ENCODE results near the gene ARID5B. TPM values are rescaled to one million over a fixed set of nuclear protein-coding genes. Genes with fewer than 3 reads are reported as not detected.

The ARID5B gene
- total RNA-seq, 4 donors from 2014 or later, result 47.2 to 127 (median 62.8) TPM

DNA sequence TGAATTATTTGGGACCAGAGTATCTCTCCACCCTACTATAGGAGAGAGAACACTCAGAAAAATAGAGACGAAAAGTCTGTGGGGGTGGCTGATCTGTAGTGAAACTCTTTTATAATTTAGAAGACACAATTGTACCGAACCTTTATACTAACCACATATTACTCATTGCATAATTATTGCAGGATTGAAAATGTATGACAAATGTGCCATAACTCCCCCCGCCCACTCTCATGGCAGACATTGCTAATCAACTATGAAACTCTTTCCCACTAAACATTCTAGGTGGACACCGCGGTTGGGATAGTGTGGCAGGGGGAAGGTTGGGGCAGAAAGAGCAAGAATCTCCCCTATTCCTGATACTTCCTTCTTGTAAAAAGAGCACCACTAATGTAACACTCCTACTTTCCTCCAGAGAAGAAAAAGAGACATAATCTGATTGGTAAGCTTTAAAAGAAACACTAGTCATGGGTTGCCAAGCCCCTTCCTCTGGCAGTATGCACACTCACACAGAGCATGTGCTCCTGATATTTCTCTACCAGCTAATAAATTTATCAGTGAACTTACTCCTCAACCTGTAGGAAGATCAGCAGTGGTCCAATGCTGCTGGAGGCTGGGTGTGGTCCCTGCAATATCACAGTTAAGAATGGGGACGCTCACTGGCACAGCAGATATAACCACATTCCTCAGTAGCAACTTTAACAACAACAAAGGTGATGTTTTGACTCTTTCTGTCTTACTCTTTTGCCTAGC is 18.7 kb upstream of the ARID5B start:
- WGBS, 2 donors, result 81 to 86% methylated on average over 6 of the region's 6 CpGs
- DNase-seq (ENCODE audit: low spot score in 2 of 2), result no peak
- no peak overlapping the region for H3K4me3 ChIP-seq (ENCODE audit: low read depth, poor library complexity, severe bottlenecking)
- TF ChIP-seq POLR2A (IDR thresholded peaks at IDR 0.05) (no peak), CTCF (IDR thresholded peaks at IDR 0.05) (no peak)
- intact Hi-C loops (cut with DNase I; ENCODE audit: low total_unique reads), result no loop called here

DNA sequence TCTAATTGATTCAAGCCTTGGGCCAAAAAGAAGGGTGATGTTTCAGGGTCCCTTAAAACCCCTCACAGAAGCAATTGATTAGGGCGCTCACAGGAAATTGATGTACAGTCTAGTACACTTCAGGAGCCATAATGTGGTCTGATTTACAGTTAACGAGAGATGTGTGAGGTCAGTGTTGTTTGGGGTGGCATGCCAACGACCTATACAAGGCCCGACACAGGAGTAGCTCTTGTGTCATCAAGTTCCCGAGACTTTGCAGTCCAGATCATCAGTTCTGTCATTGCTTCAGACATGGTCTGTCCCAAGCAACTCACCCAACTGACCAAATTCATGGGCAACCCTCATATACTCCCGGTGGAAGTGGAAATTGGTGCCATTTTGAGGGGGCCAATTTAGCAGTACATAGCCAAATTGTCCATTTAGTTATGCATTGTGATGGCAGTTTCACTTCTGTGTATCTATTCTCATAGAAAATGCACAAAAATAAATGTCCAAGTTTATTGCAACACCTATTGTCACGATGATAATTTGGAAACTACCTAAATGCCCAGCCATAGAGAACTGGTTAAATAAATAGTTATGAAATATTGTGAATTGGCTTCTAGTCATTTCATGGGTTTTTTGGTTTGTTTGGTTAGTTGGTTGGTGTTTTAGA is 18.0 kb upstream of the ARID5B start:
- WGBS, 2 donors, result 89 to 95% methylated on average over 7 of the region's 7 CpGs
- intact Hi-C loops (cut with DNase I; ENCODE audit: low total_unique reads), result no loop called here
- TF ChIP-seq CTCF (IDR thresholded peaks at IDR 0.05) (no peak), POLR2A (IDR thresholded peaks at IDR 0.05) (no peak)
- no peak overlapping the region for H3K4me3 ChIP-seq (ENCODE audit: low read depth, poor library complexity, severe bottlenecking)
- DNase-seq (ENCODE audit: low spot score in 2 of 2), result no peak

DNA sequence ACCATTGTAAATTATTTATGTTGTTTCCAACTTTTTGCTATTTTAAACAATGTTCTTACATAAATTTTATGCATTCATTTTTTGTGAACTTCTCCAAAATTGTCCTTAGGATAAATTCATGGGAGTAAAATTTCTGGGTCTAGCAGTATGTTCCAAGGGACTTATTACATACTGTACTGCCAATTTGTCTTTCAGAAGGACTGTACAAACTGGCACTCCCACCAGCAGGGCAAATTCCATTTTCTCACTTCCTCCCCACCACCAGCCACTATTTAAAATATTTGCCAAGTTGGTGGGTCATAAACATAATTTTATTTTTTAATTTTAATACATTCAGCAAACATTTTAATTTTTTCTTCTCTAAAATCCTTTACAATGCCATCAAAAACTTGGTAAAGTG is 13.7 kb upstream of the ARID5B start:
- TF ChIP-seq CTCF (IDR thresholded peaks at IDR 0.05) (no peak), POLR2A (IDR thresholded peaks at IDR 0.05) (no peak)
- no peak for DNase-seq (ENCODE audit: low spot score in 2 of 2)
- intact Hi-C loops (cut with DNase I; ENCODE audit: low total_unique reads), result no loop called here
- H3K4me3 ChIP-seq (ENCODE audit: low read depth, poor library complexity, severe bottlenecking), result no peak overlapping the region

GRCh38 chr10:61888744-61889143 is 12.8 kb upstream of the ARID5B start:
- TF ChIP-seq POLR2A (IDR thresholded peaks at IDR 0.05) (no peak), CTCF (IDR thresholded peaks at IDR 0.05) (no peak)
- intact Hi-C loops (cut with DNase I; ENCODE audit: low total_unique reads), result no loop called here
- 87 to 89% methylated on average over 1 of the region's 1 CpG for WGBS, 2 donors
- no peak for DNase-seq (ENCODE audit: low spot score in 2 of 2)
- H3K4me3 ChIP-seq (ENCODE audit: low read depth, poor library complexity, severe bottlenecking), result no peak overlapping the region

GRCh38 chr10:61890430-61890829 is 11.1 kb upstream of the ARID5B start:
- TF ChIP-seq POLR2A (IDR thresholded peaks at IDR 0.05) (no peak), CTCF (IDR thresholded peaks at IDR 0.05) (no peak)
- H3K4me3 ChIP-seq (ENCODE audit: low read depth, poor library complexity, severe bottlenecking), result no peak overlapping the region
- intact Hi-C loops (cut with DNase I; ENCODE audit: low total_unique reads), result no loop called here
- DNase-seq (ENCODE audit: low spot score in 2 of 2), result no peak
